T-helper 17 cell (primary cell): ENCODE results near the gene NR5A2. TPM values are rescaled to one million over a fixed set of nuclear protein-coding genes. Genes with fewer than 3 reads are reported as not detected.

Experiments
- ATAC-seq: fragments of 150-1000 bp; cut with Tn5 transposase; 2 replicates; pipeline ENCODE4 v1.10.0; 2021; ENCODE audit warnings: mild to moderate bottlenecking, moderate library complexity
- DNase-seq, 3 donors: peaks; one replicate each; pipeline versions ENCODE4 v3.0.0 to v3.0.0-alpha.2; 2020 to 2021
- H3K9me3 ChIP-seq: one replicate; pipeline ENCODE4 v1.7.0; 2013; ENCODE audit warnings: low read length, mild to moderate bottlenecking; ENCODE audit not compliant: control insufficient read depth, poor library complexity, severe bottlenecking
- H3K27ac Mint-ChIP-seq: one replicate; pipeline ENCODE4 v1.8.0; 2022; ENCODE audit warnings: mild to moderate bottlenecking, moderate library complexity, mixed read lengths
- H3K27me3 Mint-ChIP-seq: one replicate; pipeline ENCODE4 v1.8.0; 2022; ENCODE audit warnings: mixed read lengths
- H3K36me3 Mint-ChIP-seq: one replicate; pipeline ENCODE4 v1.8.0; 2022; ENCODE audit warnings: low read depth, mixed read lengths
- H3K4me1 Mint-ChIP-seq: one replicate; pipeline ENCODE4 v1.8.0; 2022; ENCODE audit warnings: mild to moderate bottlenecking, mixed read lengths
- H3K4me3 Mint-ChIP-seq: one replicate; pipeline ENCODE4 v1.8.0; 2022; ENCODE audit warnings: mild to moderate bottlenecking, moderate library complexity, mixed read lengths
- total RNA-seq, 4 donors: library from RNA in 2 of 4; stranded (reverse) in 2 of 4; gene quantifications; one replicate each; pipeline ENCODE4 v1.2.3 and lab custom pipeline; 2022 to 2026

The NR5A2 gene
- total RNA-seq, 2 donors from 2014 or later: not detected

DNA sequence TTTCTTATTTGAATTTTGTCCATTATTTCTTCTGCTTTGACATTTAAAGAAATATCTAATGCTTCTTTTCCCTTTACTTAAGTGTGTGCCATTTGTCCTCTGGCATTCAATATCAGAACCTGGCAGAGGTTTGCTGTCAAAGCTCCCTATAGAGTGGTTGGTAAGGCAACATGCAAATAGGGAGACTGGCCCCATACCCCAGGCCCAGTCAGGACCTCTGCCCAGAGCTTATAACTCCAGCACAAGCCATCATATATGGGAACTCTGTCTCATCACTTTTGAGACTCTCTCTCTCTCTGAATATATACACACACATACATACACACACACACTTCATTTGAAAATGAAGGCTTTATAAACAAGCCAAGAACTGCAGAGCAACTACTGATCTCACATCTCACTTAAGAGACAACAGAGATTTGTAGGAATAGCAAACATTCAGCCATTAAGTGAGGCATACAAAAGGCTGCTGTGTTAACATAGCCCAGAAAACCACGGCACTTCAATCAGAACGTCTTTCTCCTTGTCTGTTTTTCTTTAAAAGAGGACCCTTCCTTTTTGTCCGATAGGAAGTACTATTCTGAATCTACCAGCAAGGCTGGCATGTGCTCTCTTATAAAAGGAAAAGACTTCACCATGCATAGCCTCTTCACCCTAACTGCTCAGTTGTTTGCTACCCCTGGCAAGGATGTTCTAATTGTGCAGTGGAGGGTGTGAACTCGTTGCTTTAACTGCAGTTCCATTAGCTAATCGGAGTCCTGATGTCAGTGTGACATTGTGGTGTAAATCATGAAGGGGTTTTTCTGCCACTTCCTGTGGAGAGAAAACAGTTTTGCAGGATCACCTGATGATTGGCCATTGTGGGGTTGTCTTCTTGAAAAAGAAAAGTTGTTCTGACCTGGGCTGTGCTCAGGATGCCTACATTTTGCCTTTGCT, 101.7 kb downstream of the NR5A2 start:
- DNase-seq: no peak
- Mint-ChIP-seq H3K4me3 (no peak overlapping the region), H3K27ac (peak overlapping the region; percentile 57), H3K27me3 (no peaks in the 10 kb centered on the region), H3K36me3 (no peaks in the 10 kb centered on the region), H3K4me1 (peaks cover 12% of the 10 kb centered on the region)
- peak; percentile 66 for ATAC-seq
- no peaks in the 10 kb centered on the region for H3K9me3 ChIP-seq

DNA sequence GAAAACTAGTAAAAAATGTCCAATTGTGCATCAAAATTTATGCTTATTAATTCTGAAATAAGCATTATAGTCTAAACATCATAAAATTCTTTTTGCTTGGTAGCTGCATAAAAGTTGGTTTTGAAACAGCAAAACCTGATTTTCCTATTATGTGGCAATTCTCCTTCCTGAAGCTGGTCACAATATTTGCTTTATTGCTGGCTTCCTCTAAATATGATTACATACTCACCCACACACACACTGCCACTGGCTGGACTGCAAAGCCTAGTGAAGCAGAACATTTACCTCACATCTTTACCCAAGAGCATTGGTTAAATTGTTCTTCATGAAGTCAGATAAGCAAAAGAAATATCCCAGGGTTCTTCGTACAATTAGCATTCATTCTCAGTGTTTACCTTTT, 103.0 kb downstream of the NR5A2 start:
- H3K4me1 Mint-ChIP-seq: peaks cover 12% of the 10 kb centered on the region
- no peaks in the 10 kb centered on the region for H3K9me3 ChIP-seq
- H3K27me3 Mint-ChIP-seq: no peaks in the 10 kb centered on the region
- H3K27ac Mint-ChIP-seq: no peak overlapping the region
- ATAC-seq (no peak), DNase-seq (no peak)
- no peak overlapping the region for H3K4me3 Mint-ChIP-seq
- no peaks in the 10 kb centered on the region for H3K36me3 Mint-ChIP-seq

DNA sequence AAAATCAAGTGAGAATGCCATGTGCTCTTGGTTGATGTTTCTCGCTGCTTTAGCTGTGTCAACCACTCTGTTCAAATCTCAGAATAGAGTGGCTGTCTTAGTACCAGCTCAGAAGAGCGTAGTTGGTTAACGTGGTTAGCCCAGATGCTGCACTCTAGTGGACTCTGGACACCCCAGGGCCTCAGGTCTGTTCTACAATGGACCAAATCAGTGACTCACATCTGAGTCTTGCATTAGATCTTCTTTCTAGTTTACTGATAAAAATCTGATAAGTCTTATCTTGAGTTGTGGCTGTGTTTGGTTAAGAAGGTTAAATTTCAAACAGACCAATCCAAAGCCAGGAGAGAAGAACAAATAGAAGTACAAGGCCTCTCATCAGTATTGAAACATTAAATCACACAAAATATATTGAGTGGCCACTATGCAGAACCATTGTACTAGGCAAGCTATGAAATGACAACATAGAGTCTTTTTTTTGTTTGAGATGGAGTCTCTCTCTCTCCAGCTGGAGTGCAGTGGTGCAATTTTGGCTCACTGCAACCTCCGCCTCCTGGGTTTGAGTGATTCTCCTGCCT, 104.1 kb downstream of the NR5A2 start:
- DNase-seq (no peak), ATAC-seq (no peak)
- H3K27ac Mint-ChIP-seq: no peak overlapping the region
- H3K36me3 Mint-ChIP-seq: no peaks in the 10 kb centered on the region
- H3K4me3 Mint-ChIP-seq: no peak overlapping the region
- H3K4me1 Mint-ChIP-seq: peaks cover 12% of the 10 kb centered on the region
- H3K27me3 Mint-ChIP-seq: no peaks in the 10 kb centered on the region
- H3K9me3 ChIP-seq: no peaks in the 10 kb centered on the region

DNA sequence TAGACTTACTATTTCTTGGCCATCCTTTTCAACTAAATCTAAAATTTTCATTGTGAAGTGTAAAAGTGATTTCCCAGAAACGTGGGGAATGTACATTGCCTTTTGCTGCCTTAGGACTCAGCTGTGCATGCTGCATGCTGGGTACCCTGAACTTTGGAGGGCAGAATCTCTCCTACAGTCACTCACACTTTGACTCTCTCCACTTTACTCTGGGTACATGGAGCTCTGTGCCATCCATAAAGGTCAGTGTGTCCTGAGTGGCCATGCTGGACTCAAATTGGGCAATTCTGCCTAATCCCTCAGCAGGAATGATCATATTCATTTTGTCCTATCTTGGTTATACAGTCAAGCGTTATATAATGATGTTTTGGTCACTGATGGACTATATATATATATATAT, 105.6 kb downstream of the NR5A2 start:
- ATAC-seq (no peak), DNase-seq (no peak)
- no peaks in the 10 kb centered on the region for H3K9me3 ChIP-seq
- no peak overlapping the region for H3K4me3 Mint-ChIP-seq
- H3K4me1 Mint-ChIP-seq: peaks cover 12% of the 10 kb centered on the region
- H3K27me3 Mint-ChIP-seq: no peaks in the 10 kb centered on the region
- no peaks in the 10 kb centered on the region for H3K36me3 Mint-ChIP-seq
- no peak overlapping the region for H3K27ac Mint-ChIP-seq

DNA sequence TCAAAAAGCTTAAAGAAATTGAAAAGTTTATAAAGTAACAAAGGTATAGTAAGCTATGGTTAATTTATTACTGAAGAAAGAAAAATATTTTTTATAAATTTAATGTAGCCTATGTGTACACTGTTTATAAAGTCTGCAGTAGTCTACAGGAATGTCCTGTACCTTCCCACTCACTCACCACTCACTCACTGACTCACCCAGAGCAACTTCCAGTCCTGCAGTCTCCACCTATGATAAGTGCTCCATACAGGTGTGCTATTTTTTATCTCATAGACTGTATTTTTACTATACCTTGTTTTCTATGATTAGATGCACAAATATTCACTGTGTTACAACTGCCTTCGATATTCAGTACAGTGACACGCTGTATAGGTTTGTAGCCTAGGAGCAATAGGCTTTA, 106.6 kb downstream of the NR5A2 start:
- no peaks in the 10 kb centered on the region for H3K27me3 Mint-ChIP-seq
- H3K27ac Mint-ChIP-seq: no peak overlapping the region
- H3K4me1 Mint-ChIP-seq: peaks cover 10% of the 10 kb centered on the region
- H3K9me3 ChIP-seq: no peaks in the 10 kb centered on the region
- H3K36me3 Mint-ChIP-seq: no peaks in the 10 kb centered on the region
- H3K4me3 Mint-ChIP-seq: no peak overlapping the region
- ATAC-seq (no peak), DNase-seq (no peak)

DNA sequence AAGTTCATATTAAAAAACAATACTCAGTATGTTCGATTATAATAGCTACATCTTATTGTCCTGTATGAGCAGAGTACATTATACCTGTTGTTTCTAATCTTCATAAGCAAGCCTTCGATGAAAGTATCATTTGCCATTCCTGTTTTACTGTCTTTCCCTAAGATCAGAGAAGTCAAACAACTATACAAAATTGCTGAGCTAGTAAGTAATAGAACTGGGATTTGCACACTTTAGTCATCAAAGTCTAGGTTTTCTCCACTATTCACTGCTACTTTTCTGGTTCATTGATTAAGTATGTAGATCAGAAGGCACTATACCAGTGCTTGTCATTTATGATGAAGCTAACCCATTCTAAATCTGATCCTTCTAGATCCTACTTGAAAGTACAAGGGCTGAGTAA, 108.9 kb downstream of the NR5A2 start:
- no peak overlapping the region for H3K4me3 Mint-ChIP-seq
- ATAC-seq (no peak), DNase-seq (no peak)
- H3K4me1 Mint-ChIP-seq: peaks cover 2% of the 10 kb centered on the region
- H3K9me3 ChIP-seq: no peaks in the 10 kb centered on the region
- H3K27me3 Mint-ChIP-seq: peaks cover 5% of the 10 kb centered on the region
- H3K27ac Mint-ChIP-seq: no peak overlapping the region
- no peaks in the 10 kb centered on the region for H3K36me3 Mint-ChIP-seq

DNA sequence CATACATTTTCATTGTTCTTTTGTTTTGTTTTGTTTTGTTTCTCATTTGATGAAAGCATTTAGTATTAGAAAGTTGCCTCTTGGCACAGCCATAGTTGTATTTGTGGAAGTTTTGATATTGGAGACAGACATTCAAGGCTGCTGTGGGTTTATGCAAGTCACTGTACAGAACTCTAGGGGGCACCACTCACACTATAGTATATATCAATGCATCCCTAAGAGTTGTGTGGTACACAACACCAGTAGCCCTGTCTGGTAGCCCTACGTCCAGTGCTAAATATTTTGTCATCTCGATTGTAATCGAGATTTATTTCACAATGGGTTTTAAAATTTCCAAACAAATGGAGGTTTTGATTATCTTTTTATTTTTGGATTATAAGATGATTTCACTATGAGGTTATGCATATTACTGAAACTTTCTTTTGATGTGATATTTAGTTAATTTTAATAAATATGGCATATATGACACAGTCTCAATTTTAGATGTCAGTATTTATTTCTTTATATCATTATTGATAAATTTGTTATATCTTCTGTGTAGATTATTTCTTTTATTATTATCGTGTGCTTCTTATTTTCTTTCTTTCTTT, 112.2 kb downstream of the NR5A2 start:
- Mint-ChIP-seq H3K4me1 (peaks cover 2% of the 10 kb centered on the region), H3K27me3 (peaks cover 5% of the 10 kb centered on the region), H3K4me3 (no peak overlapping the region), H3K27ac (no peak overlapping the region), H3K36me3 (no peaks in the 10 kb centered on the region)
- H3K9me3 ChIP-seq: no peaks in the 10 kb centered on the region
- ATAC-seq (peak; percentile 84), DNase-seq (no peak)

DNA sequence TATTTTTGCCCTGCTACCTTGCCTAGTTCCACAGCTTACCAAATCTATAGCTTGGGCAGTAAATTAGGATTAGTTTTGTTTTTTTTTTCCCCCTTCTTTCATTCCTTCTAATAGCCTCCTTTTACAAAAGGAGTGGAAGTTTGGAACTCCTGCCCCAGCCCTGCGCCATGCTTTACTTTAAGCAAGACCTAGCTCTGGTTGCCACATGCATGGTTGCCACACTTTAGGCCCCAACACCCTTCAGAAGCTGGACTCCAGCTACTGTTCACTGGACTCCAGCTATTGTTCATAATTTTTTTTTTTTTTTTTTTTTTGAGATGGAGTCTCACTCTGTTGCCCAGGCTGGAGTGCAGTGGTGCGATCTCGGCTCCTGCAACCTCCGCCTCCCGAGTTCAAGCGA, 115.8 kb downstream of the NR5A2 start:
- Mint-ChIP-seq H3K4me1 (peaks cover 2% of the 10 kb centered on the region), H3K36me3 (peaks cover 3% of the 10 kb centered on the region), H3K27ac (no peak overlapping the region), H3K27me3 (peaks cover 5% of the 10 kb centered on the region), H3K4me3 (no peak overlapping the region)
- H3K9me3 ChIP-seq: no peaks in the 10 kb centered on the region
- ATAC-seq: no peak
- DNase-seq: no peak

DNA sequence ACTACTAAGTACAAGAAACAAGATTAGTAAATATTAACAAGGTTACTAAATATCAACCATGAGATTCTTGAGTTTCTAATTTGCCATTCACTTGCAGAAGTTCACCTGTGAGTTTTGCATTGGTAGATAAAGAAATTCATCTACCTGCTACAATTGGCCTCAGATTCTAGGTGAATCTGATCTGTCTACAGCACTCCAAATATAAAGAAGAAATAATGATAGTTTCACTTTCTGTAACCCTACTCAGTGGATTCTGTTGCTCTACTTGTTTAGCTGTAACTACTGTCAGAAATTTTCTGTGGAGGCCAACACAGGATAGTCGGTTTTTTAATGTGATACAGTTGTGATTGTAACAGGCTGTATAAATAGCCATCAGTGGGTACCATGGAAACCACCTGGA, 118.6 kb downstream of the NR5A2 start:
- Mint-ChIP-seq H3K4me3 (no peak overlapping the region), H3K27me3 (no peaks in the 10 kb centered on the region), H3K27ac (no peak overlapping the region), H3K4me1 (no peaks in the 10 kb centered on the region), H3K36me3 (peaks cover 3% of the 10 kb centered on the region)
- DNase-seq: no peak
- H3K9me3 ChIP-seq: no peaks in the 10 kb centered on the region
- no peak for ATAC-seq

DNA sequence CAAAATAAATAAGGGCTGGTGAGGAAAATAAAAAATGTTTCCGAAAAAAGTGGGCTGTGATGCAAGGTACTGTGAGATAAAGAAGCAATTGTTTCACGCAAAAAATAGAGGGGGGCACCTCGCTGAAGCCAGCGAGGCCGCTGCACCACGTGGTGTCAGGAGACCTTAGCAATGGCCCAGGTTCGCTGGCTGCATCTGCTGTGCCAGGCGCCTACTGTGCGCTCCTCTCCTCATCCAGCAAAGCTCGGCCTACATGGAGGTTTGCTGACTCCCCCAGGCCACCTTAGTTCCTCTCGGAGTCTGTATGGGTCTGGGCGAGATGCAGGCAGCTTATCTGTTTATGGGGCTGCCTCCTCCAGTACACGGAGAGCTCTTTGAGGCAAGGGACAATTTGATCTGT, 119.6 kb downstream of the NR5A2 start:
- H3K9me3 ChIP-seq: no peaks in the 10 kb centered on the region
- ATAC-seq (no peak), DNase-seq (no peak)
- no peak overlapping the region for H3K4me3 Mint-ChIP-seq
- H3K36me3 Mint-ChIP-seq: peaks cover 3% of the 10 kb centered on the region
- H3K27me3 Mint-ChIP-seq: no peaks in the 10 kb centered on the region
- no peaks in the 10 kb centered on the region for H3K4me1 Mint-ChIP-seq
- H3K27ac Mint-ChIP-seq: no peak overlapping the region

DNA sequence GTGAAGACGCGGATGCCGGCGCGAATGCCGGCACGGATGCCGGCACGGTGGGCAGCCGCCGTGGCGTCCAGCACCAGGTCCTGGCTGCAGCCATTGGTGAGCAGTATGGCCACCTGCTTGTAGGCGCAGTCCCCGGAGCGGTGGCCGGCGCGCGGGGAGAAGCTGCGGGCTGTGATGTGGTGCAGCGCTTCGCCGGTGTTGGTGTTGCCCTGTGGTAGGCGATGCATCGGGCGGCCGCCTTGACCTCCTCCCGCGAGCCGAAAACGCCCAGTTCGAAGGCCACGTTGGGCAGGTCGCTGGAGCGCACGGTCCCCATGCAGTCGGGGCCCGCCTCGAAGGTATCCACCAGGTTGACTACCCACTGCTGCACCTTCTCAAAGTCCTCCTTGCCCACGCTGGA, 120.2 kb downstream of the NR5A2 start:
- no peaks in the 10 kb centered on the region for H3K9me3 ChIP-seq
- Mint-ChIP-seq H3K4me3 (no peak overlapping the region), H3K4me1 (no peaks in the 10 kb centered on the region), H3K27ac (no peak overlapping the region), H3K36me3 (peaks cover 3% of the 10 kb centered on the region), H3K27me3 (no peaks in the 10 kb centered on the region)
- no peak for ATAC-seq
- no peak for DNase-seq

DNA sequence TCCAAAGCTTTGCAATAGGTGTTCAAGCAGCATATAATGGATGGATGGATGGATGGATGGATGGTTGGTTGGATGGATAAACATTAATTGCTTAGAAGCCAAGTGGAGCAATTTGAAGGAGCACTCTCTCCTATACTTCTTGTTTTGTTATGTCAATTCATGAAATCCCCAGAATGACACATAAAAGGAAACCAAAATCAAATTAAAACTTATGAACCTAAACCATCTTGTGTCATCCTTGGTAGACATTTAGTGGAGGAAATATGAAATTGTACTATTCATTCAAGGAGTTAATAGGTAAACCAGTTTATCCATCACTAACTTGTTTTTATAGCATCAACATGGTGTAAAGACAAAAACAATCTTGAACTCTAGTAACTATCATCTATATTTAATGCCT, 122.5 kb downstream of the NR5A2 start:
- Mint-ChIP-seq H3K4me1 (peaks cover 17% of the 10 kb centered on the region), H3K27me3 (no peaks in the 10 kb centered on the region), H3K4me3 (no peak overlapping the region), H3K36me3 (peaks cover 3% of the 10 kb centered on the region), H3K27ac (peak overlapping the region; percentile 2)
- DNase-seq (no peak), ATAC-seq (no peak)
- H3K9me3 ChIP-seq: no peaks in the 10 kb centered on the region

DNA sequence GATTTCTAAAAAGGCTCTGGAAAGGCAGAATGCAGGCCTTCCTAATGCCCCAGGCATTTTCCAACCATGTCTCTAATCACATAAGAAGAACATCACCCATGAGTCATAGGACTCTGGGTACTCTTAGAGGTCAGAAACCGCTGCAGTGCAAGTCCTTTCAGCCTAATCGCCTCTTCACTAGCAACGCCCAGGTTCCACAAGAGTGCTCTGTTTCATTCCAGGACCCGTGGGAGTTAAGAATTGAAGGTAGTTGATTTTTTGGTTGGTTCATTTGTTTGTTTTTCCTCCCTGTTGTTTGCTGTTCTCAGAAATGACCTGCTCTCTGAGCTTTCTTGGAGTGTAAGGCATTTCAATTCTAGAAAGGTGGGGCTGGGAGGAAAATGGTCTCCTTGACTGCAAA, 123.2 kb downstream of the NR5A2 start:
- no peaks in the 10 kb centered on the region for H3K27me3 Mint-ChIP-seq
- H3K27ac Mint-ChIP-seq: peak overlapping the region; percentile 2
- no peaks in the 10 kb centered on the region for H3K9me3 ChIP-seq
- H3K4me3 Mint-ChIP-seq: no peak overlapping the region
- no peak for ATAC-seq
- peaks cover 17% of the 10 kb centered on the region for H3K4me1 Mint-ChIP-seq
- no peak for DNase-seq
- peaks cover 3% of the 10 kb centered on the region for H3K36me3 Mint-ChIP-seq
